ENCODE measurements around the gene ZNF593OS.

The ZNF593OS gene

DNA sequence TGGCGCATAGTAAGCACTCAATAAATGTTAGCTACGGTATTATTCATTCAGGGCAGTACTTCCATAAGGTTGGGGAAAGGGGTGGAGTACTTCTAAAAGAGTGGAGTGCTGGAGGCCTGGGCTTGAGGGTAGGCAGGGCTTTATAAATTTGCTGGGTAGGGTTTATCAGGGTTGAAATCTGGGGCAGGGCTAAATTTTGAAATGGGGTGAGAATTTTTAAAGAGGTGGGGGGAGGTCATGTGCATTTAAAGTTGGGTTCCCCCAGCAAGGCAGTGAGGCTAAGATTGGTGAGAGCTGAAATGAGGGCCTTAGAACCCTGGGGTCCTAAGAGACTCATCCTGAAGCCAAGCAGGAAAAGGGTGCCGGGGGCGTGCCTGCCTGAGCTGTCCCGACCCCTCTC lies 28.8 kb upstream of the ZNF593OS start:
- Histone ChIP-seq H3K36me3 (ENCODE audit: insufficient read depth, low read length) (no peaks in the 10 kb centered on the region), H3K9me2 (ENCODE audit: low read depth, low read length) (no peaks in the 10 kb centered on the region), H3K4me1 (ENCODE audit: insufficient read depth, low read length, severe bottlenecking) (no peaks in the 10 kb centered on the region), H2AFZ (ENCODE audit: low read length) (no peak overlapping the region), H3K9me3 (ENCODE audit: low read length) (no peaks in the 10 kb centered on the region), H3K9ac (ENCODE audit: low read length) (no peak overlapping the region), H3K4me3 (ENCODE audit: low read depth, low read length, poor library complexity, severe bottlenecking) (no peak overlapping the region), H3K79me2 (ENCODE audit: insufficient read depth, low read length) (no peaks in the 10 kb centered on the region), H3K4me2 (ENCODE audit: low read length) (no peak overlapping the region), H3K27ac (ENCODE audit: low read depth, low read length, poor library complexity, severe bottlenecking) (no peak overlapping the region), H3F3A (ENCODE audit: insufficient read depth, low read length) (no peaks in the 10 kb centered on the region), H4K20me1 (ENCODE audit: insufficient read depth, low read length) (no peaks in the 10 kb centered on the region), H3K27me3 (ENCODE audit: insufficient read depth, low read length) (no peaks in the 10 kb centered on the region; the same call in 1 of the 2 replicates)
- no peak for TF ChIP-seq EZH2 (IDR thresholded peaks at IDR 0.05; ENCODE audit: borderline replicate concordance, low read length)
- TF ChIP-seq CTCF (IDR thresholded peaks at IDR 0.05; ENCODE audit: low read length), result no peak

DNA sequence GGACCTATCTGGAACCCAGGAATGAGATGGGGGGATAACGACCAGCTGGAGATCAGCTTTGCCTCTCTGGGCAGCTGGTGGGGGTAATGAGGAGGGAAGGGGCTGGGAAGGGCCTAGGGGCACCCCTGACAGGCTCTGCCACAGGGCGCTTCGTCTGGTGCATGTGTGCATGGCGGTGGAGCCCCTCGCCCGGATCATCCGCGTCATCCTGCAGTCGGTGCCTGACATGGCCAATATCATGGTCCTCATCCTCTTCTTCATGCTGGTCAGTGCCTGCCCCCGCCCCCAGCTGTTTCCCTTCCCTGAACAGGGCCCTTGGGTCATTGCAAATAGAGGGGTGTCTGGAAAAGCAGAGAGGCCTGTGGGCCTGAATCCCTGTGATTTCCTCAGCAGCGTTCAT lies 26.2 kb upstream of the ZNF593OS start:
- Histone ChIP-seq H3K27me3 (ENCODE audit: insufficient read depth, low read length) (no peaks in the 10 kb centered on the region; the same call in 1 of the 2 replicates), H3K4me3 (ENCODE audit: low read depth, low read length, poor library complexity, severe bottlenecking) (no peak overlapping the region), H2AFZ (ENCODE audit: low read length) (no peak overlapping the region), H3K4me1 (ENCODE audit: insufficient read depth, low read length, severe bottlenecking) (no peaks in the 10 kb centered on the region), H3K4me2 (ENCODE audit: low read length) (no peak overlapping the region), H3K9me2 (ENCODE audit: low read depth, low read length) (no peaks in the 10 kb centered on the region), H3K9ac (ENCODE audit: low read length) (no peak overlapping the region), H3K79me2 (ENCODE audit: insufficient read depth, low read length) (no peaks in the 10 kb centered on the region), H3K9me3 (ENCODE audit: low read length) (no peaks in the 10 kb centered on the region), H3F3A (ENCODE audit: insufficient read depth, low read length) (no peaks in the 10 kb centered on the region), H4K20me1 (ENCODE audit: insufficient read depth, low read length) (no peaks in the 10 kb centered on the region), H3K36me3 (ENCODE audit: insufficient read depth, low read length) (no peaks in the 10 kb centered on the region), H3K27ac (ENCODE audit: low read depth, low read length, poor library complexity, severe bottlenecking) (no peak overlapping the region)
- TF ChIP-seq EZH2 (IDR thresholded peaks at IDR 0.05; ENCODE audit: borderline replicate concordance, low read length), result no peak
- TF ChIP-seq CTCF (IDR thresholded peaks at IDR 0.05; ENCODE audit: low read length), result no peak

- H3K4me1 ChIP-seq (ENCODE audit: insufficient read depth, low read length, severe bottlenecking), result no peaks in the 10 kb centered on the region
- no peak overlapping the region for H2AFZ ChIP-seq (ENCODE audit: low read length)
- no peaks in the 10 kb centered on the region for H4K20me1 ChIP-seq (ENCODE audit: insufficient read depth, low read length)
- H3K27ac ChIP-seq (ENCODE audit: low read depth, low read length, poor library complexity, severe bottlenecking), result no peak overlapping the region
- H3K27me3 ChIP-seq (ENCODE audit: insufficient read depth, low read length), result no peaks in the 10 kb centered on the region; the same call in 1 of the 2 replicates
- no peak overlapping the region for H3K4me2 ChIP-seq (ENCODE audit: low read length)
- H3K36me3 ChIP-seq (ENCODE audit: insufficient read depth, low read length), result no peaks in the 10 kb centered on the region
- no peak overlapping the region for H3K4me3 ChIP-seq (ENCODE audit: low read depth, low read length, poor library complexity, severe bottlenecking)
- H3F3A ChIP-seq (ENCODE audit: insufficient read depth, low read length), result no peaks in the 10 kb centered on the region
- no peaks in the 10 kb centered on the region for H3K9me2 ChIP-seq (ENCODE audit: low read depth, low read length)
- H3K9ac ChIP-seq (ENCODE audit: low read length), result no peak overlapping the region
- no peaks in the 10 kb centered on the region for H3K79me2 ChIP-seq (ENCODE audit: insufficient read depth, low read length)
- no peaks in the 10 kb centered on the region for H3K9me3 ChIP-seq (ENCODE audit: low read length)
- TF ChIP-seq CTCF (IDR thresholded peaks at IDR 0.05; ENCODE audit: low read length) (no peak), EZH2 (IDR thresholded peaks at IDR 0.05; ENCODE audit: borderline replicate concordance, low read length) (no peak)
Observed at GRCh38 chr1:26197301-26197700, 25.7 kb upstream of the ZNF593OS start.
